D721Med (cell line): ENCODE results near the gene SOST.
A peak's percentile ranks its signal among the peaks of the same experiment; 100 is the strongest.

Experiments
- DNase-seq: peaks from one replicate; pipeline ENCODE4 v3.0.0; 2011; ENCODE audit warnings: low spot score; ENCODE audit not compliant: insufficient read length
- FAIRE-seq: peaks from 2 replicates; lab custom pipeline; 2011; peaks lifted over from hg19 to GRCh38; lab: Jason Lieb, UNC
- TF ChIP-seq, protein P1 (sequence below): IDR thresholded peaks from 2 replicates; pipeline ENCODE4 v1.5.1; 2012; ENCODE audit warnings: mild to moderate bottlenecking, control low read depth; ENCODE audit not compliant: insufficient read depth; ENCODE audit errors: missing control alignments

The SOST gene

GRCh38 chr17:43757171-43757660 is 1.4 kb downstream of the SOST start:
- DNase-seq: no peak
- TF ChIP-seq, protein P1, sequence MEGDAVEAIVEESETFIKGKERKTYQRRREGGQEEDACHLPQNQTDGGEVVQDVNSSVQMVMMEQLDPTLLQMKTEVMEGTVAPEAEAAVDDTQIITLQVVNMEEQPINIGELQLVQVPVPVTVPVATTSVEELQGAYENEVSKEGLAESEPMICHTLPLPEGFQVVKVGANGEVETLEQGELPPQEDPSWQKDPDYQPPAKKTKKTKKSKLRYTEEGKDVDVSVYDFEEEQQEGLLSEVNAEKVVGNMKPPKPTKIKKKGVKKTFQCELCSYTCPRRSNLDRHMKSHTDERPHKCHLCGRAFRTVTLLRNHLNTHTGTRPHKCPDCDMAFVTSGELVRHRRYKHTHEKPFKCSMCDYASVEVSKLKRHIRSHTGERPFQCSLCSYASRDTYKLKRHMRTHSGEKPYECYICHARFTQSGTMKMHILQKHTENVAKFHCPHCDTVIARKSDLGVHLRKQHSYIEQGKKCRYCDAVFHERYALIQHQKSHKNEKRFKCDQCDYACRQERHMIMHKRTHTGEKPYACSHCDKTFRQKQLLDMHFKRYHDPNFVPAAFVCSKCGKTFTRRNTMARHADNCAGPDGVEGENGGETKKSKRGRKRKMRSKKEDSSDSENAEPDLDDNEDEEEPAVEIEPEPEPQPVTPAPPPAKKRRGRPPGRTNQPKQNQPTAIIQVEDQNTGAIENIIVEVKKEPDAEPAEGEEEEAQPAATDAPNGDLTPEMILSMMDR: no peak
- no peak for FAIRE-seq

DNA sequence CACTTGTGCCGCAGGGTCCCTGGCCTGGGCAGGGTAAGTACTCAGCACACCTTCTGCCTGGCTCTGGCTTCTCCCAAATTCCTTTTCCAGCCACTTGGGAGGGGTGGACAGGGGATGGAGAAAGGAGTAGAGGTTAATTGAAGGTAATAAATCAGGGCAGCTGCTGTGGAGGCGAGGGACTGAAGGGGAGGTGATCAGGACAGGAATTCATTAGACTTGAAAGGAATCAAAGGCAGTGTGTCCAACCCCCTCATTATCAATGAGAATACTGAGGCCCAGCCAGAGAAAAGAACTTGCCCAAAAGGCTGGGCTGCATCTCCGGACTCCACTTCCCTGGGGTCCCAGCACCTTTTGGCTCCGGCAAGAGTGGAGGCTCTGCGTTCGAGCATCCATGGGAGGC is 2.4 kb downstream of the SOST start:
- DNase-seq: no peak
- no peak for FAIRE-seq
- TF ChIP-seq, protein P1: no peak

- DNase-seq: no peak
- no peak for FAIRE-seq
- TF ChIP-seq, protein P1: no peak
Observed at GRCh38 chr17:43755389-43755875, 3.2 kb downstream of the SOST start.

DNA sequence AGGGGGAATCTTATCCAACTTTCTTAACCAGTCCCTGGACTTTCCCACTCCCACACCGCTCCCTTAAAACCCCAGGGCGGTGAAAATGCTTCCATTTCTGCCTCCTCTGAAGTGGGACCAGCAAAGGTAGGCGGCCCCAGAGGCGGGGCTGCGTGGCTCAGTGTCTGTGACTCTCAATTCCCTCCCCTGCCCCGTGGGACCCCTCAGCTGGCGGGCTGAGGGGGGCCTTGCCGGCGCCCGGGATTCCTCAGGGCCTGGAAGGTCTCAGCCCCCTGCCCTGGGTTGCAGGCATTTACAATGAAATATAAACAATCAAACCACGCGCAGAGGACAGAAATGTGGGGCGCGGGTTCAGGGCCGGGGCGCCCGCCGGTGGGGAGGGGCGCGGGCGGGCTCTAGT is 3.6 kb downstream of the SOST start:
- FAIRE-seq: no peak
- no peak for DNase-seq
- TF ChIP-seq, protein P1: no peak

- TF ChIP-seq, protein P1: no peak
- DNase-seq (no peak), FAIRE-seq (no peak)
Observed at GRCh38 chr17:43753493-43754129, 5.0 kb downstream of the SOST start.

GRCh38 chr17:43750153-43750552 is 8.4 kb downstream of the SOST start:
- FAIRE-seq: no peak
- TF ChIP-seq, protein P1: no peak
- DNase-seq: no peak

DNA sequence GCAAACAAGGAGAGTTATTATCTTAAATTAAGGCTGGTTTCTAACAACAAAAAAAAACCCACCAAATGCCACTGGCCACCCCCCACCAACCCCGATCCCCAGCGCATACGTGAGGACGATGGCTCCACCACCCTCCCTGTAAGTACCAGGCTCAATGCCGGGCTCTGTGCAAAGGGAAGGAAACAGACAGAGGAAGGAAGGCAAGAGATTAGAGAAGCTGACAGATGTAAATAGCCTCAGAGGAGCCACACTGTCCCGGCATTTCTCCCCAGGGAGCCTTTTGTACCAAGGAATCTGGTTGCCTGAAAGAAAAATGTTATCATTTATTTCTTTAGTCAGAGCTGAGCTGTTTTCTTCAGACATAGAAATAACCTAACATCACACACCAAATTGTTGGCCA is 13.1 kb downstream of the SOST start:
- DNase-seq: peak; percentile 81
- FAIRE-seq: no peak
- TF ChIP-seq, protein P1: no peak
